Measurements from ENCODE around the gene RIMBP2.

- TF ChIP-seq CTCF (IDR thresholded peaks at IDR 0.05) (no peak), POLR2A (IDR thresholded peaks at IDR 0.05) (no peak)
These were observed 354.0 kb downstream of the RIMBP2 start for GRCh38 chr12:130362060-130362459.

Data from uterus (tissue), 2 donors.